HuH-7 (cell line): ENCODE measurements around the gene RAPGEF5.

Experiments
- DNase-seq: peaks from one replicate; pipeline ENCODE4 v3.0.0; 2011; ENCODE audit warnings: low spot score

Gene RAPGEF5

DNA sequence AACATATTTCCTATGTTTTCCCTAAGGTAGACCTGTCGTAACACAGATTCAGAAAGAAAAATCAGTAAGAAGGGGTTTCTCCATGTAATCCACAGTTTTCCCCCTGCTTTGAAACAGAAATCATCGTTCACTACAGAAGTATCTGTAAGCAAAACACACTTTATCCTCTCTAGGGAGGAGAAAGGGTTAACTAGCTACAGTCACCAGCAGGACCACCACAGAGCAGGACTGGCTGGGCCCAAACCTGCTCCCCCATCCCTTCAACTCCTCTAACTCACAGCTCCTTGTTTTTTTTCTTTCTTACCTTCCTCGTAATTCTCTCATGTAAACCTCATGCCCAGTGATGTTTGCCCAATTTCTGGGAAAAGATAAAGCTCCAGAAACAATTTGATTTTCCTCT is 167.7 kb downstream of the RAPGEF5 start:
- no peak for DNase-seq

DNA sequence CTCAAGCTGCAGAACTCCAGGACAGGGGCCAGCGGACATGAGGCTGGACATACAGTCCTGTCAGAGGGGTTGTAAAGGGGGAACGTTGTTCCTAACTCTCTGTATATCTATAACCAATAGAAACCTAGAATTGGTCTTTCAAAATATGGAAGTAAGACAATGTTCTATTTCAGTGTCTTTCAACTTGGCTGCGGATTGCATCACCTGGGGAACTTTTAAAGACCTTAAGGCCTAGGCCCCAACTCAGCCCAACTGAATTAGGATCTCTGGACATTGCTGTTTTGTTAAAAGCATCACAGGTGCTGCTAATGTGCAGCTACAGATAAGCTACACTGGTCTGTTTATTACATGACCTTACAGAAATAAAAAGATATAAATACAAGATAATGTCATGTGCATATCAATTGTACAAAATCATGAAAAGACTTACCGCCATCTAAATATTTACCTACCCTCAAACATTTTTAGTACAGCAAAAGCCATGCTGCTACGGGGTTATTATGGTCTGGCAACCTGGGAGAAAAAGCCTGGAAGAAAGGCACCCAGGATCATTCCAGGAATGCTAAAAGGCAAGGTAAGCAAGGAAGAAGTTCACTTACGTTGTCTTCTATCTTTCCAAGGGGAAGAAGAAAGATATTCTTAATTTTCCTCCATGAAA is 169.1 kb downstream of the RAPGEF5 start:
- DNase-seq: no peak

DNA sequence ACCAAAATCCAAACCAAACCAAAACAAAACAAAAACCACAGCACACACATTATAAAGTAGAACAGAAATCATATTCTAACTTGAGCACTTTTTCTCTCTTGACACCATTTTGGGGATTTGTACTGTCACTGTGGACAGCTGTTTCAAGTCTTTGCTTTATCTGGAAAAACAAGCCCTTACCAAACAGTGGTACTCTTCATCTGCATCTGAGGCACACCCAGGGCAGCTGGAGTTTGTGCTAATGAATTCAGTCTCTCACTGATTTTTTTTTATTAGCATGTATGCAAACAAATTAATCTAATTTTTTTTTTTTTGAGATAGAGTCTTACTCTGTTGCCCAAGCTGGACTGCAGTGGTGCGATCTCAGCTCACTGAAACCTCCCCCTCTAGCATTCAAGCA is 171.4 kb downstream of the RAPGEF5 start:
- no peak for DNase-seq

DNA sequence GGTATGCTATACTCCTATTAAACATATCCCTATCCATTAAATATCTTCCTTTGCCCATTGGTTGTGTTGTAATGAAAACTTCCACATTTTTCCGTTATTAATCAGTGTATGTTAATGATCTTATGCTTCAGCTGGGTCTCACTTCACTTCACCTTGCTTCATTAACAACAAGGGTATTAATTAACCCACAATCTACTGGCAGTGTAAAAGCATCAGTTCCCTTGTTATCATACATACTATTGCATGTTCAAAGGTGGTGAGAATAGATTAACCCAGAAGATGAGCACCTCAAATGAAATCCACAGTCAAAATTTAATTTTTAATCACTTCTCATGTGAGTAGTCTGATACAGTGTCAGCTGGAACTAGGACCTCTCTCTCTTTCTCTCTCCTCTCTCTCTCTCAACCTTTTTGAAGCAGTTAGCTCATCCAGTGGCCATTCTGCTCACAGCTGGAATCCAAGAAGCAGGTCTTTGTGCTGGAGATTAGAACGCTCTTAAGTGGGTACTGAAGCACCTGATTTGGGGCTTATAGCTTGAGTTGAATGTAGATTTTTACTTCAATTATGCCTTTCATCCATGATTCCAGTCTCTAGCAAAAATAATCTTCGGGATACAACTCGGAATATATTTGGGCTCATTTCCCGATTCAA is 172.3 kb downstream of the RAPGEF5 start:
- DNase-seq: no peak

DNA sequence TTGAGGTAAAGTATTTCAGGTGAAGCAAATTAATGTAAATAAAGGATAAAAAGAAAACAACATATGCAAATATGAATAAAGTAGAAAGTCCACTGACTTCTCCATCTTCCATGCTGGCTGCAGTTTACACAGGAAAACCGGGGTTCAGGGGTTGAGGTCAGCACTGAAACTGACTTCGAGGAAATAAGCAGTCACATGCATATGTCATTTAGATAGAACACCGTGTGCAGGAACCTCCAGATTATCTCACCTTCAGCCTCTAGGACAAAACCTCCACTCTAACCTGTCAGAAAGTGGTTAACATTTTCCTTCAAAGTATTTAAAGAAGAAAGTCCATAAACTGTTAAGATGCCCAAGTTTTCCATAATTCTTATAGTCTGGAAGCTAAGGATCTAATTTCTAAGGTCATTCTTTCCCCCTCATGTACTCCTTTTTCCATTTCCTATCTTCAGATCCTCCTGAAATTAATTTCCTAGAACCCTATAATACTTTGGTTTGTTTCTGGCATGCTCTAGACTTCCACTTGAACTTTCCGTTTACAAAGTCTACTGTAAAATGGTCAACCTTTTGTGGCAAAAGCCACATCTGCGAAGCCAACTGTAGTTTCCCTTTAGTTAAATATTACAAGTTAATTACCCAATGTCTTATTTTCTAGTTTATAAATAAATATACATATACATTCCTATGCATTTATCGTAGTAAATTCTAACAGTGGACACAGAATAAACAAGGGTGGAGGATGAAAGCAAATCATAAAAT is 173.3 kb downstream of the RAPGEF5 start:
- DNase-seq: no peak

DNA sequence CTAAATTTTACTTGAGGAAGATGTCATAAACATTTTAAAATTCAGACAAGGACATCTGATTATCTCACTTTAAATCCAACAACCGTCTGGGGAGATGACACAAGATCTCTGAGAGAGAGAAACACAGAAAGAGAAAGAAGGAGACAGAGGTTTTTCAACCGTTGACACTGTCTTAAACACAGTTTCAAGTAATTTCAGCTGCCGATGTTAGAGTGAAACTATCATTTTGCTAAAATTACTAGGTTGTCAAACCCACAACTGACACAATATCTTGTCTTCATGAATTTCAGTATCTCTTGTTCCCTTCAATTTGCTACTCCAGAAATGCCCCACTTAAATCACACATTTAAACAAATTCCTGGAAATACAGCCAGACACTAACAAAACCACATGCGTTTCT is 174.8 kb downstream of the RAPGEF5 start:
- DNase-seq: no peak

DNA sequence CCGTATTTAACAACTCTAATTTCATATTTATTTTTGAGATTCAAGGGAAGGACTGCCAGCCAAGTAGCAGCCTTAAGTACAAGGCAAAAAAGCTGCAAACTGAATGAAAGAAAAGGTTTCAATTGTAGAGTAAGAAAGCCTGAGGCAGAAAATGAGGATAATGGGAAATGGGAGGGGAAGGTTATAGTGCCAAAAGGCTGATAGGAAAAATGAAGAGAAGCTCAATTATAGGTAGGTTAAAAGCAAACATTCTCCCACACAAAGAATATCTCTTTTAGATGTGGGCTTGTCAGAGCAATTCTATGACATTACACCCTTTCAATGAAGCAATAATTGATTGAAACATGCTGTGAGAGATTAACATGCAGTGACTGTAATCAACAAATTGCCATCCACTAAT is 175.3 kb downstream of the RAPGEF5 start:
- DNase-seq: no peak

DNA sequence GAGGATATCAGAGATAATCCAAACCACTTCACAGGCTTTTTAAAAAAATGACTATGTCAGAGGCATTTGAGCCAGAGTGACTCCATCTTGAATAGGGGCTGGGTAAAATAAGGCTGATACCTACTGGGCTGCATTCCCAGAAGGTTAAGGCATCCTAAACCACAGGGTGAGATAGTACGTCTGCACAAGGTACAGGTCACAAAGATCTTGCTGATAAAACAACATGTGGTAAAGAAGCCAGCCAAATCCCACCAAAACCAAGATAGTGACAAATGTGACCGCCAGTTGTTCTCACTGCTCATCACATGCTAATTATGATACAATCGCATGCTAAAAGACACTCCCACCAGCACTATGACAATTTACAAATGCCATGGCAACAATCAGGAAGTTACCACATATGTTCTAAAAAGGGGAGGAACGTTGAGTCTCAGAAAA is 177.5 kb downstream of the RAPGEF5 start:
- DNase-seq: no peak

DNA sequence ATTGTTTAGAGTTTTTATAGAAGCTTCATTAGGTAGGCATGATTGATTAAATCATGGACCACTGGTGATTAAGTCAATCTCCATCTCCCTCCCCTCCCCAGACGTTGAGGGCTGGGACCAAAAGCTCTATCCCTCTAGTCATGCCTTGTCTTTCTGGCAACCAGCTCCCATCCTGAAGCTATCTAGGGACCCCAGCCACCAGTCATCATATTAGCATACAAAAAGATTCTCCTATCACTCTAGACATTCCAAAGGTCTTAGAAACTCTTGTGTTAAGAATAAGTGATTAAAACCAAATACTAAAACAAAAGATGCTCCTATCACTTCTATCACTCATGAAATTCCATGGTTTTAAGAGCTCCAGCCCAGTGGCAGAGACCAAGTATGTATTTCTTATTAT is 178.2 kb downstream of the RAPGEF5 start:
- DNase-seq: no peak

DNA sequence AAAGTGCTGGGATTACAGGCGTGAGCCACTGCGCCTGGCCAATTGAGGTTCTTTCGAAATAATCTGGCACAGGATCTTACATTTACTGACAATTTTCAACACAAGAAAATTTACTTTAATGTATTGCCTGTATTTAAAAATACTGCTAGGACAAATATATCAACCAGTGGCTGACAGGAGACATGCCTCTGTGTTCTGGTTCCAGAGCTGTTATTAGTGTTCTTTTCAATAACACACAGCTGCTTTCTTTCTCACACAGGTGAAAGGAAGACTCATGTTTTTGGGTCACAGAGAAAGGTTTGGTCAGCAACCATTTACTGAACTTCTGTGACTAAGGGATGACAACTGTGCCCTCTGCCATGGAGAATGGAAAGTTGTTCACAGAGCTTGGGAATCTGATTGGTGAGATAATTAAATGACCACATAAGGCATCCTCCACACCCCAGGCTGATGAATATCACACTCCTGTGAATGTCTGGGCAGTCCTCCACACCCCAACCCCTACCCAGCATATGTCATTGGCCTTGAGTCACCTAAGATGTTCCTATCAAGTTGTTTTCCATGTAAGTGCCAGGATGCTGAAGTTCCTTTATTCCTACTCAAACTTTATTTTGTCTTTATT is 180.1 kb downstream of the RAPGEF5 start:
- no peak for DNase-seq

DNA sequence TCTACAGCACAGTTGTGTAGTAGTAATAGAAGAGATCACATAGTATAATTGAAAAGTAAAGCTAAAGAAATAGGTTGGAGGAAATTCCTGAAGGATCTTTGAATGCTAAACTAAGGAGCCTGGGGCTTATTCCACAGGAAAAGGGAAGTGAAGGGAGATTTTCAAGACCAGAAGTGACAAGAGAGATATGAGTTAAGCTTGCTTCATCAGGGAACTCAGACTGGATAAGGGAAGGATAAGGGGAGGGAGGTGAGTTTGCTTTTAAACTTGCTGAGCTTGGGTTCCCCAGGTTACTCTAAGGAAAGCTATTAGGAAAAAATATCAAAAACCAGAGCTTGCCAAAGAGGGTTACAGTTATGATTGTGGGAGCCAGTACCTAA is 182.4 kb downstream of the RAPGEF5 start:
- DNase-seq: no peak

DNA sequence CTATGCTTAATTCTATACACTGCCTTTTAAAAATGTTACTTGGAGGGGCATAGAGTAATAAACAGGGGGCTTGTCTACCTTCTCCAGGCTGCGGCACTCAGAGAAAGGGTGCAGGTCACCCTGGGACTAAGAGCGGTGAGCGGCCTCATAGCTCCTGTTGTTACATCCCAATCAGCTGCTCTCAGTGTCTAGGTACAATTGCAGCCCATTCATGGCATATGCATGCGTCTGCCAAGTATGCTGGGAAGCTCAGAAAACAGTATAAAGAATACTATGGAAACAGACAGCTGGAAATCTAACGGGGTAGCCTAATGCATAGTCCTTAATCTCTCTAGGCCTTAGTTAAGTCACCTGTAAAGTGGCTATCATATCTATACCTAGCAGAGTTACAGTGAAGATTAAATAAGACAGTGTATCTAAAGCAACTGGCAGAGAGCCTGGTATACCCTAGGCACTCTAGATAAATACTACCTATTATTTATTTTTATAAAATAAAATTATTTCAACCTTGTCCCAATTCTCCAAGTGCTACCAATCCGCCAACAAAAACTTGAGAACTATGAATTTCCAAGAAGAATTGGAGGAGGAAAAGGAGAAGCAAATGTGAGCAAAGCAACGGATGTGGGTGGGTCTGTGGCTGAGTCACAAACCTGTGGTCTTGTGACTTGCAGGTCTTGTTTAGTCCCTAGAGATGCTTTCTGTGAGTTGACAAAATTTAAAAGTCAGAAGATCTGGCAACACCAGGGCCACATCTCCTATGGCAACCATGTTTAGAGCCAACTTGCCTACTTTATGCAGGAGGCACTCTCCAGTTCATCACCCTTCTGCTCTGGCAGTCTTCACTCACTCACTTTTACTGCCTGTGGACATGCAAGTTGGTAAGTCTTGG is 183.0 kb downstream of the RAPGEF5 start:
- DNase-seq: no peak

DNA sequence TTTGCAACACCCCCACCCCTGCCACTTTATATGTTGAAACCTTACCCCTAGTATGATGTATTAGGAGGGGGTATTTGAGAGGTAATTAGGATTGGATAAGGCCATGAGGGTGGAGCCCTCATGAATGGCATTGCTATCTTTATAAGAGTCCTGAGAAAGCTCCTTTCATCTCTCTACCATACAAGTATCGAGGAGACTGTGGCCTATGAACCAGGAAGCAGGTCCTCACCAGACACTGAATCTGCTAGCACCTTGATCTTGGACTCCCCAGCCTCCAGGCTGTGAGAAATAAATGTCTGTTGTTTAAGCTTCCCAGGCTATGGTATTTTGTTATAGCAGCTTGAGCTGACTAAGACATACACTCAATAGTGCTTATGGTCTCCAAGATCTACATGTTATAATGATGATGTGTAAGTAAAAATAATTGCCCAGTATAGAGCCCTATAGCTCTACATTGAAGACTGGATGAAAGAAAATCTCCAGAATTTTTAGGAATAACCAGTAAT is 188.8 kb downstream of the RAPGEF5 start:
- DNase-seq: no peak

DNA sequence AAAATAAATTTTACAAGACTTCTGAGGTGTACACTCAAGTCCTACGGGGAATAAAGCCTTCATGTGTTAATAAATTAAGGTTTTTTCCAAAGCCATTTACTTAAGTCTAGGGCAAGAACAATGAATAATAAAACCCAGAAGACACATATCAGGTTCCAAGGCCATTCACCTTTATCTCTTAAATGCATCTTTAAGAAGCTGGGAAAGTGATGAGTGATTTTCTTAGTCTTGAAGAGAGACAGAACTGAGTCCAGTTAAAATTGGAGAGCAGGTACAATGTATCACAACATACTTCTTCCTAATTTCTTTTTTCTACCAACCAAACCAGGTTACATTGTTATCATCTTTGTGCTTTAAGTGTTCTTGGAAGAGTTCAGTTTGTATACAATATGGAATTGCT is 189.5 kb downstream of the RAPGEF5 start:
- DNase-seq: no peak

DNA sequence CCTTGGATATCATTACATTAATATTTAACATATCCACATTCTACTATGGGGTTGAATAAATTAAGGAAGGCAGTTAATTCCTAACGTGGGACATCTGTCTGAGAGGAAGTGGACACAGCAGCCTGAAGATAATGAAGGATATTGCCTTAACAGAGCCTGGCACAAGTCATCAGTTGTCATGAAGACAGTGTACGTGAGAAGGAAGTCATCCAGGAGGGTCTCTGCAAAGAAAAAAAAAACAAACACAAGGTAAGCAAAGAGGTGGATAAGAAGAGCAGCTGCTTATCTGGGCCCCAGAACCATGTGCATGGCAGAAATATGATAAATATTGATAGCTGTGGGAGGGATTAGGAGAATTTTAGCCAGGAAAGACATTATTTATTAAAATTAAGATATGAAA is 190.0 kb downstream of the RAPGEF5 start:
- DNase-seq: no peak

DNA sequence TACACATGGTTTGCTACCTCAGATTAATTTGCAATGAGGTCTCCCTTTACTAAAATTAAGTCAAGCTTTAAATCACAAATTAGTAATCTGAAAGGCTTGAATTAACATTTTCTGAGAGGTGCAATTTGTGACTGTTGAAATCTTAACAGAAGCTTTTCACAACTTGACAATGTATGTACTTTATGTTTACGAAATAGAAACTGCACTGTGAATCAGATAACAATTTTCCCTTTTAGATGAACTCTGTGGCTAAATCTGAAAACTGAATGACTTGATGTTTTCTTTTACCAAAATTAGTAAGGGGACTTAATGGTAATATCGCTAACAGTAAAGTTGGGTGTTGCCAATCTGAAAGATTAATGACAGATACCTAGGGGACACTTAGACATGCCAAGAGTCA is 197.6 kb downstream of the RAPGEF5 start:
- no peak for DNase-seq

DNA sequence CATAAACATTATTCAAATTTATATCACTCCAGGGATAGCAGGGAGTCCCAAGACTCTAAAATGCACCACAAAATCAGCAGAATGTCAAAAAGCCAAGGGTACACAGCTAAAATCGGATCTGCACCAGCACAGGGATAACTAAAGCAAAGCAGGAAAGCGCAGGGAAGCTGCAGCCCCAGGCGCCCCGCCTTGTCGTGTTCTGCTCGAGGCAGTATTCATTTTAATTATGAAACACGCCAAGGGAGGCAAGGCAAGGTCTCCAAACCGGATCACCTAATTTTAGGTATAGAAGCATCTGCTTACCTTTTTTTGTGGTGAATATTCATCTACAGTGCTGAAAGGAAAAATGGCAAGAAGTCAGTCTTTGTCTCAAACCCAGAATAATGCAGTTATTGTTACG is 199.4 kb downstream of the RAPGEF5 start:
- DNase-seq: no peak

DNA sequence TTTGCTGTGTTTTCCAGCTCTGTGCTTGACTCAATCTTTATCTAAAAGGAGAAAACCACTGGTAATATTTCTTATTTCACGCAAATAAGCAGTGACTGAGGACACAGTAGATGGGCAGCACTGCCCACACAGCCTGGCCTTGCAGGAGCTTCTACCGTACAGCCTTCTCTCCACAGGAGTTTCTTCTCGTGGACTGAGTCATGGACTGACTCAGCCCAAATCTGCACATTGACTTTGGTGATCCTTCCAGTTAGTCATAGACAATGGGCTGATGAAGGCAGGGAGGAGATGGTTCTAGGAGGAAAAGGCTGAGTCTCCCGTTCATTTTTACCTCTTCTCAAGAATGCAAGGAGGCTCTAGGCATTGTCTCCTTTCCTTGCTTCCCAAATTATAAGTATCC is 200.7 kb downstream of the RAPGEF5 start:
- no peak for DNase-seq

DNA sequence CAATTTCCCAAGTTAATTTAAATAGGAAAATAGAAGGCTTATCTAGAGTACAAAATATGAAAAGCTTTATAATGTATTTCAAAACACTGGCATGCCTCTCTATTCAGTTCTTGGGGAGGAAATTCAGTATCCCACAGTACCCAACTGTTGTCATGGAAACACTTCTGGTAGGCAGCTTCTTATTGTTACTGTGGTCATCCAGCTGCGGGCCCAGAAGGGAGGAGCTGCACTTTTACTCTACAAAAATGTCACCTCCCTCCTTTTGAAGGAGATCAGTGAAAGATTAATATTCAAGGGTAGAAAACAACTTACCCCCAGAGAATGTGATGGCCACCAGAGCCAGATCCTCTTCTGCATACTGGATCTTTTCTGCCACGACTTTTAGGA is 202.8 kb downstream of the RAPGEF5 start:
- no peak for DNase-seq

DNA sequence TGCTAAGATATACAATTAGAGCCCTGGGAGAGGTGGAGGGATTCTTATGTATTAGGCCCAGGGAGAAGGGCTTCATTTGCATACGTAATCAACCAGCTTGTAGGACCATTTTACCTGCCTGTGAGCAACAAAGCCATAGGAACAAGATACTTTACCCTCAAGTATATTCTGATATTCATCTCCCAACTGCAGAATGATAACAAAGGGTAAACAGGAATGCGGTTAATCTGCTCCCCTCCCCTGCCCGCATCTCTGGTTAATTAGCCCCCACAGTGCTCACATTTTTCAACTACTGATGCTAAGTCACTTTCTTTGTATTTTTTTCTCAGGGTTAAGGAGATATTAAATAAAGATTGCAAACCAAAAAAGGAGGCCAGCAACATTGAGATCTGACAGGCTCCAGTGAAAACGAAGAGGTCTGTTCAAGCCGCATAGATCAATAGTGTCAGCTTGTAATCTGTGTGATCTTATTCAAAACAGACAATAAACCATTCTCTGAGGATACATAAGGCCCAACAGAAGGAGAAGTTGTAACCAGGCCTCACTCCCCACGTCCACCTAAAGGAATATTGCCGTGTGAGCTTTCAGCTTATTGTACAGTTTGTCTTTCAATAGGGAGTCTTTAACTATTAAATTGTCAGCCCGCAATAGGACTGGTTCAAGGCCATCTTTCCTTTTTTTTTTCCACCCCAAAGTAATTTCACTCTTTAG is 203.4 kb downstream of the RAPGEF5 start:
- DNase-seq: no peak

DNA sequence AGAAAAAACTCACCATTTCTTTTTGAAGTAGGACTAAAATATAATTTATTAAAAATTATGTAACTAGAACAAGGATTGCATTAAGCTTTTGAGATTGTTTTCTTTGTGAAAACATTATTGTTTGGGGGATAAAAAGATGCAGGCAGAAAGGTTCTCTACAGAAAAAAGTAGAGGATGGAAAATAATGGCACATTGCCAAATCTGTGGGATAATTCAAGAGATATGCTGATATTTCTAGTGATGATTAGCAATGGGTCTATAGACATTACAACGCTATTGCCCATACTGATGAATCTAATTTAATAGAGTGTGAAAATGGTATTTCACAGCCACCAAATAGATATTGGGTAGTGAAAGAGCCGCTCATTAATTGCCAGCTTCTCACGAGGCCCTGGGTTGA is 204.3 kb downstream of the RAPGEF5 start:
- no peak for DNase-seq
